GM19395 (cell line): ENCODE data around the gene CADM4.
"Not testable (repeated sequence)": the region's sequence is repeated elsewhere in the genome, so short reads cannot be mapped to it uniquely, and the experiment has no call there.

Source experiments
- ATAC-seq: cut with Tn5 transposase; IDR thresholded peaks from one replicate; pipeline ENCODE4 v1.9.1; 2021; ENCODE audit warnings: mild to moderate bottlenecking, moderate library complexity; ENCODE audit not compliant: unreplicated experiment

The CADM4 gene

DNA sequence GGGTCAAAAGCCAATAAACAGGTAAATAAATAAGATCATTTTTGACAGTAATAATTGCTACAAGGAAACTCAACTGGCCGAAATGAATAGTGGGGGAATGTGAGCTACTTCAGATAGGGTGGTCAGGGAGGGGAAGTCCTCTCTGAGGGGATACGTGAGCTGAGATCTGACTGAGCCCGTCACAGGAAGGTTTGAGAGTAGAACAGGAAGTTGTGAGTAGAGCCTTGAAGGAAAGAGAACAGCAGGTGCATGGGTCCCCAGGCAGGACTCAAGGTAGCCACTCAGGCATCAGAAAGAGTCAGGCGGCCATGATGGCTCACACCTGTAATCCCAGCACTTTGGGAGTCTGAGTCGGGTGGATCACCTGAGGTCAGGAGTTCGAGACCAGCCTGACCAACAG is 50.0 kb downstream of the CADM4 start:
- no peak for ATAC-seq

DNA sequence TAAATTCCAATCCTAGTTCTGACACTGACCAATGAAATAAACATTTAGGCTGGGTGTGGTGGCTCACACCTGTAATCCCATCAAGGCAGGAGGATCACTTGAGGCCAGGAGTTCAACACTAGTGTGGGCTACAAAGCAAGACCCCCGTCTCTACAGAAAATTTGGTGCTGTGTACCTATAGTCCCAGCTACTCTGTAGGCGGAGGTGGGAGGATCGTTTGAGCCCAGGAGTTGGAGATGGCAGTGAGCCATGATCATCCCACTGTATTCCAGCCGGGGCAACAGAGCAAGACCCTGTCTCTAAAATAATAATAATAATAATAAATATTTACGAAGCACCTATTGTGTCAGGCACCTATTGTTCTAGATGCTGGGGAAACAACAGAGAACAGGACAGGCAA is 50.4 kb downstream of the CADM4 start:
- no peak for ATAC-seq

GRCh38 chr19:43587029-43587428 is 52.6 kb downstream of the CADM4 start:
- ATAC-seq = not testable (repeated sequence)

DNA sequence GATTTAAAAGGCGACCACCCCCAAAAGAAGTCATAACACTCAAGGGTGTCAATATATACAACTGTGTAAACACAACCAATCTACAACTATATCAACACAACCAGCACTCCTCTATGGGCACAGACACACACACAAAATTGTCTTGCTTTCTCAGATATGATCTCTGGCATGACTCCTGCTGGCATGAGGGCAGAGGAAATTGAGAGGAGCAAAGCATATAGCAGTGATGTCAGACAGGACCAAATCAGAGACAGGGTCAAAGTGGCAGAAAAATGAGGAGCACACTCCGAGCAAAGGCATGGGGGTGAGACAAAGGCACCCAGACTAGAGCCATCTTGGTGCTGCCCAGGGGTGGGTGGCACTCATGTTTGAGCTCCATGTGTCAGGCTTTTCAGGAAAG is 53.3 kb downstream of the CADM4 start:
- no peak for ATAC-seq

DNA sequence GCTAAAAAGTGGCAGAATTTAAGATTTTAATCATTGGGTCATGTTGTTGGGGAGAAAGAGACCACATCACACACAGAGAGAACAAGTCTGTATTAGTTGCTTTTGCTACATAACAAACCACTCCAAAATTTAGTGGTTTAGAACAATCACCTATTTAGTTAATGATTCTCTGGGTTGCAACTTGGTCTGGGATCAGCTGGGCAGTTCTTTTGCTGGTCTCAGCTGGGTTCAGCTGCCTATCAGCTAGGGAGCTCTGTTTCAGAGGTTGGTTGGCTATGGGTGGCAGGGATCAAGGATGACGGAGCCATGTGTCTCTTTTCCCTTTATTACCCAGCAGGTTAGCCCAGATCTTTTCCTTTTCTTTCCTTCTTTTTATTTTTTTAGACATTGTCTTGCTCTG is 55.2 kb downstream of the CADM4 start:
- ATAC-seq = no peak

GRCh38 chr19:43582495-43582894 is 57.2 kb downstream of the CADM4 start:
- no peak for ATAC-seq

DNA sequence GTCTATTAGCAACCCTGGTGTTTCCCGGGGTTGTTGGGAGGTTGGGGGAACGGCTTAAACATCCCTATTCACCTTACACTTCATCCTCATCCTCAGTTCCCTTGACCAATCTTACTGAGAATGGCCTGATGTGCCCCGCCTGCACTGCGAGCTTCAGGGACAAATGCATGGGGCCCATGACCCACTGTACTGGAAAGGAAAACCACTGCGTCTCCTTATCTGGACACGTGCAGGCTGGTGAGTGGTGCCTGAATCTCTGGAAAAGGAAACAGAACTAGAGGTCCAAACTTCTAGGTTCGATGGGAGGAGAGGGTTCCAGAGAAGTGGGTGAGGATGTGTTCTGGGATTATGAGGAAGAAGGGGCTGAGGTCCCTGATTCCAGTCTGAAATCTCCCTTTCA is 58.2 kb downstream of the CADM4 start:
- ATAC-seq = no peak

GRCh38 chr19:43578787-43579186 is 60.9 kb downstream of the CADM4 start:
- no peak for ATAC-seq

GRCh38 chr19:43575955-43576878 is 63.4 kb downstream of the CADM4 start:
- ATAC-seq = no peak

DNA sequence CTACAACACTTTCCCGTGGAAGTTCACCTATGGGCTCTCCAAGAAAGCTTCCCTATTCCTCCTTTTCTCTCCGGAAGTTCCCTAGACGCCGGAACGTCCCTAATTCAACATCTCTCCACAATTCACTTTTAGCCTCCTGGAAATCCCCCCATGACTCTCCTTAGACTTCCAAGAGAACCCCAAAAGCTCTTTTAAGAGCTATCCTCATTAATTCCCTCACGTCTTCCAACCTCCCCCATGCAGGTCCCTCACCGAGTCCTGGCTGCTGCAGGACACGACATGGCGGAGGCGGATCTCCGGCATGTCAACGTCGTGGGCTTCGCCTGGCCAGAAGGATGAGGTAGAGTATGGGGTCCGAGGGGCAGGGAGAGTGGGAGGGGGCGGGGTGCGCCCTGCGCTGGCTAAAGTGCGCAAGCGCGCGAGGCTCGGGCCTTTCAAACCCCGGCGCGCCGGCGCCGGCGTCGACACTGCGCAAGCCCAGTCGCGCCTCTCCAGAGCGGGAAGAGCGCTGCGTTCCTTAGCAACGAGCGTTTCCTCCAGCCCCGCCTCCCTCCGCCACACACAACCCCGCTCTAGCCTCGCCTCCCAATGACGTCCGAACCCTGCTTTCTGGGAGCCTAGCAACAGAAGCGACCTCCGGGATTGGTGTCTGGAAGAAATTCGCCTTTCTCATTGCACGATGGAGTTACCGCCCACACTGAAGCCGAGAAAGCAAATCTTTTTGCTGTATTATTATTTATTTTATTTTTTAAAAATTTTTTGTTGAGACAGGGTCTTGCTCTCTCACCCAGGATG is 64.3 kb downstream of the CADM4 start, which contains the start of the genes PINLYP and XRCC1:
TSS of gene PINLYP (plus strand) at position 646 of the 795 bp plus-strand sequence. CDS start 1,391 bp downstream, outside the sequence.
TSS of gene XRCC1 (minus strand) at position 372 of the 795 bp plus-strand sequence. CDS start at position 303, 69 bp downstream.
- peak; percentile 92 for ATAC-seq

GRCh38 chr19:43574424-43575155 is 65.1 kb downstream of the CADM4 start:
- ATAC-seq = no peak
